NCI-H1930 (cell line): ENCODE measurements around the gene IL17REL.
"Not testable (repeated sequence)": the region's sequence is repeated elsewhere in the genome, so short reads cannot be mapped to it uniquely, and the experiment has no call there.

Experiments used
- DNase-seq, 2 experiments: peaks; one replicate each; lab custom pipeline; 2025; lab: John Stamatoyannopoulos, UW

Gene IL17REL

GRCh38 chr22:49989826-49990225, 22.7 kb downstream of the IL17REL start:
- not testable (repeated sequence) for DNase-seq

- DNase-seq: no peak
Measured at GRCh38 chr22:49986325-49986724, 26.2 kb downstream of the IL17REL start.

GRCh38 chr22:49983148-49984042, 29.2 kb downstream of the IL17REL start:
- no peak for DNase-seq

- DNase-seq: not testable (repeated sequence)
Measured at GRCh38 chr22:49981799-49982198, 30.8 kb downstream of the IL17REL start.

- no peak for DNase-seq
Measured at GRCh38 chr22:49979587-49980264, 32.8 kb downstream of the IL17REL start.

GRCh38 chr22:49977578-49977977, 35.0 kb downstream of the IL17REL start:
- DNase-seq: no peak

- DNase-seq: no peak
Measured at GRCh38 chr22:49976439-49977175, 36.0 kb downstream of the IL17REL start.

GRCh38 chr22:49975543-49976389, 36.8 kb downstream of the IL17REL start:
- peak in 1 of 2 experiments; percentile 21 for DNase-seq

- no peak for DNase-seq
Measured at GRCh38 chr22:49973018-49973961, 39.3 kb downstream of the IL17REL start.

GRCh38 chr22:49972163-49973017, 40.2 kb downstream of the IL17REL start:
- no peak for DNase-seq

- DNase-seq: no peak
Measured at GRCh38 chr22:49971232-49972162, 41.1 kb downstream of the IL17REL start.

- peak; percentile 16 to 21 for DNase-seq
Measured at GRCh38 chr22:49970528-49971231, 41.9 kb downstream of the IL17REL start.

GRCh38 chr22:49969751-49970527, 42.6 kb downstream of the IL17REL start:
- no peak for DNase-seq

GRCh38 chr22:49968831-49969661, 43.5 kb downstream of the IL17REL start:
- DNase-seq: no peak

GRCh38 chr22:49968313-49968830, 44.2 kb downstream of the IL17REL start:
- DNase-seq: no peak
